GM23338 (cell line): Measurements from ENCODE around the gene CTBP2. TPM values are rescaled to one million over a fixed set of nuclear protein-coding genes. Genes with fewer than 3 reads are reported as not detected.
A peak's percentile ranks its signal among the peaks of the same experiment; 100 is the strongest.

Experiments used
- ATAC-seq: fragments of 200-7000 bp; cut with Tn5 transposase; 3 replicates; pipeline ENCODE4 v1.9.1; 2020
- DNase-seq: peaks from one replicate; pipeline ENCODE4 v3.0.0-alpha.2; 2015; ENCODE audit warnings: low spot score
- H2AFZ ChIP-seq: fragments of 200-600 bp; sonication (generic); 2 replicates; pipeline ENCODE4 v1.8.0; 2016; ENCODE audit warnings: antibody characterized with exemption, mild to moderate bottlenecking, moderate library complexity
- H3F3A ChIP-seq: fragments of 200-600 bp; sonication (generic); replicated peaks from 2 replicates; pipeline ENCODE4 v1.8.0; 2017; ENCODE audit warnings: antibody characterized with exemption, mixed run types, low read depth
- H3K27ac ChIP-seq: fragments of 200-600 bp; sonication (generic); 2 replicates; pipeline ENCODE4 v1.6.1; 2016; ENCODE audit warnings: low read depth
- H3K27me3 ChIP-seq: fragments of 200-600 bp; sonication (generic); 2 replicates; pipeline ENCODE4 v1.8.0; 2016; ENCODE audit warnings: mild to moderate bottlenecking, mixed run types, moderate library complexity; ENCODE audit not compliant: insufficient read depth
- H3K36me3 ChIP-seq: fragments of 200-600 bp; sonication (generic); 2 replicates; pipeline ENCODE4 v1.8.0; 2016; ENCODE audit warnings: mild to moderate bottlenecking; ENCODE audit not compliant: insufficient read depth
- H3K4me1 ChIP-seq: fragments of 200-600 bp; sonication (generic); 2 replicates; pipeline ENCODE4 v1.8.0; 2016; ENCODE audit warnings: mild to moderate bottlenecking, moderate library complexity; ENCODE audit not compliant: insufficient read depth
- H3K4me2 ChIP-seq: fragments of 200-600 bp; sonication (generic); 2 replicates; pipeline ENCODE4 v1.7.1; 2017; ENCODE audit warnings: mixed run types
- H3K4me3 ChIP-seq: fragments of 200-600 bp; sonication (generic); 2 replicates; pipeline ENCODE4 v1.6.1; 2016; ENCODE audit warnings: mixed run types
- H3K79me2 ChIP-seq: fragments of 200-600 bp; sonication (generic); replicated peaks from 2 replicates; pipeline ENCODE4 v1.8.0; 2017; ENCODE audit warnings: mild to moderate bottlenecking; ENCODE audit not compliant: insufficient read depth
- H3K9me2 ChIP-seq: fragments of 200-600 bp; sonication (generic); 2 replicates; pipeline ENCODE4 v1.8.0; 2017; ENCODE audit not compliant: insufficient read depth
- H4K20me1 ChIP-seq: fragments of 200-600 bp; sonication (generic); replicated peaks from 2 replicates; pipeline ENCODE4 v1.8.0; 2017; ENCODE audit warnings: mild to moderate bottlenecking; ENCODE audit not compliant: insufficient read depth
- H3K27ac Mint-ChIP-seq: 2 replicates; pipeline ENCODE4 v1.8.0; 2020; ENCODE audit warnings: inconsistent platforms, mild to moderate bottlenecking, moderate library complexity, mixed read lengths
- H3K27me3 Mint-ChIP-seq: 3 replicates; pipeline ENCODE4 v1.8.0; 2022; ENCODE audit warnings: low read depth, mild to moderate bottlenecking, moderate library complexity, mixed read lengths, inconsistent platforms; ENCODE audit not compliant: insufficient read depth, poor library complexity
- H3K36me3 Mint-ChIP-seq: 3 replicates; pipeline ENCODE4 v1.8.0; 2021; ENCODE audit warnings: low read depth, mild to moderate bottlenecking, inconsistent platforms, moderate library complexity, mixed read lengths
- H3K4me1 Mint-ChIP-seq: 3 replicates; pipeline ENCODE4 v1.8.0; 2020; ENCODE audit warnings: mild to moderate bottlenecking, inconsistent platforms, mixed read lengths
- H3K4me3 Mint-ChIP-seq: 3 replicates; pipeline ENCODE4 v1.8.0; 2021; ENCODE audit warnings: moderate library complexity, mild to moderate bottlenecking, inconsistent platforms, mixed read lengths
- H3K9me3 Mint-ChIP-seq: 3 replicates; pipeline ENCODE4 v1.8.0; 2020; ENCODE audit warnings: moderate library complexity, mild to moderate bottlenecking, inconsistent platforms, mixed read lengths
- CREB1 ChIP-seq: fragments of 250-450 bp; sonication (Bioruptor Pico); IDR thresholded peaks from 2 replicates; pipeline ENCODE4 v1.5.0; 2020; ENCODE audit warnings: low read depth, mild to moderate bottlenecking, moderate library complexity
- ETS1 ChIP-seq: IDR thresholded peaks from 2 replicates; pipeline ENCODE4 v1.6.1; 2016; ENCODE audit warnings: antibody characterized with exemption
- EZH2phosphoT487 ChIP-seq: fragments of 200-600 bp; sonication (generic); IDR thresholded peaks from one replicate; pipeline ENCODE4 v1.8.1; 2018; ENCODE audit warnings: antibody characterized with exemption; ENCODE audit not compliant: unreplicated experiment
- JUNB ChIP-seq: IDR thresholded peaks from one replicate; pipeline ENCODE4 v1.6.1; 2016; ENCODE audit warnings: antibody characterized with exemption; ENCODE audit not compliant: unreplicated experiment
- NANOG ChIP-seq: IDR thresholded peaks from 2 replicates; pipeline ENCODE4 v1.6.1; 2016; ENCODE audit warnings: antibody characterized with exemption, borderline replicate concordance
- POLR2AphosphoS5 ChIP-seq: IDR thresholded peaks from 2 replicates; pipeline ENCODE4 v1.6.1; 2016; ENCODE audit warnings: antibody characterized with exemption, low read depth
- STAT1 ChIP-seq: IDR thresholded peaks from one replicate; pipeline ENCODE4 v1.6.1; 2016; ENCODE audit warnings: antibody characterized with exemption; ENCODE audit not compliant: unreplicated experiment
- ZNF114 ChIP-seq: fragments of 250-450 bp; sonication (Bioruptor Pico); IDR thresholded peaks from 2 replicates; pipeline ENCODE4 v1.5.0; 2020; ENCODE audit warnings: mild to moderate bottlenecking, moderate library complexity
- ZNF331 ChIP-seq: fragments of 250-450 bp; sonication (Bioruptor Pico); IDR thresholded peaks from 2 replicates; pipeline ENCODE4 v1.5.0; 2020; ENCODE audit warnings: low read depth, mild to moderate bottlenecking, moderate library complexity
- ZNF462 ChIP-seq: fragments of 250-450 bp; sonication (Bioruptor Pico); IDR thresholded peaks from 2 replicates; pipeline ENCODE4 v1.5.0; 2020; ENCODE audit warnings: mild to moderate bottlenecking, moderate library complexity
- polyA plus RNA-seq: library from polyadenylated mRNA; unstranded; fragments of >200 nt; fragmentation: Nextera tagmentation; extraction: Ambion mirVana; gene quantifications from 2 replicates; pipeline ENCODE4 v1.2.1, GENCODE V29; 2016
- total RNA-seq: library from RNA; depleted of rRNA; stranded (reverse); fragments of >200 nt; shearing (Covaris generic); gene quantifications from 2 replicates; pipeline ENCODE4 v1.2.3, GENCODE V29; 2014
- TF ChIP-seq, protein P1 (sequence below), 2 experiments: fragments of 200-600 bp in 1 of 2; sonication (generic) in 1 of 2; conservative IDR thresholded peaks; 2 replicates each; pipeline versions ENCODE4 v1.5.1 to v1.6.1; 2016 to 2017; ENCODE audit warnings: antibody characterized with exemption in 2 of 2, low read depth in 2 of 2, mild to moderate bottlenecking in 2 of 2, moderate library complexity in 1 of 2

The CTBP2 gene
- total and polyA plus RNA-seq, 2 experiments from 2014 or later: 133 to 265 TPM

DNA sequence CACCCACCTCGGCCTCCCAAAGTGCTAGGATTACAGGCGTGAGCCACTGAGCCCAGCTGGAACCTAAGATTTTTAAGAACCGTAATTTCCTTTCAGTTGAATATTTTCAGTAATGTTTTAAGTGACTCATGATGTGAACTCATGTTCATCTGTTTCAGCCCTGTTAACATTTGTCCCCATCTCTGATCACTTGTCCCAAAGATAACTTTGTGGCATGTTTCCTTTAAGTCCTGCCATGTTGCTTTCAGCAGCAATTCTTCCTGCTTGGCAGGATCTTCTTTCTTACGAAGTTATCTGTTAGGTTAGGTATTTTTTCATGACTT, 199.2 kb downstream of the CTBP2 start:
- Histone ChIP-seq H3K27ac (no peak overlapping the region), H3F3A (no peaks in the 10 kb centered on the region), H3K27me3 (no peaks in the 10 kb centered on the region), H3K79me2 (peaks cover 93% of the 10 kb centered on the region), H2AFZ (no peak overlapping the region), H3K36me3 (no peaks in the 10 kb centered on the region), H4K20me1 (peaks cover 48% of the 10 kb centered on the region), H3K9me2 (no peaks in the 10 kb centered on the region), H3K4me1 (peaks cover 6% of the 10 kb centered on the region; the same call in 1 of the 2 replicates), H3K4me3 (no peak overlapping the region), H3K4me2 (no peak overlapping the region)
- Mint-ChIP-seq H3K4me3 (no peak overlapping the region), H3K9me3 (no peaks in the 10 kb centered on the region), H3K27me3 (peaks cover 2% of the 10 kb centered on the region), H3K4me1 (peaks cover 20% of the 10 kb centered on the region), H3K27ac (no peak overlapping the region), H3K36me3 (no peaks in the 10 kb centered on the region)
- DNase-seq (no peak), ATAC-seq (no peak)
- TF ChIP-seq NANOG (no peak), EZH2phosphoT487 (no peak), STAT1 (no peak)
- TF ChIP-seq, protein P1, sequence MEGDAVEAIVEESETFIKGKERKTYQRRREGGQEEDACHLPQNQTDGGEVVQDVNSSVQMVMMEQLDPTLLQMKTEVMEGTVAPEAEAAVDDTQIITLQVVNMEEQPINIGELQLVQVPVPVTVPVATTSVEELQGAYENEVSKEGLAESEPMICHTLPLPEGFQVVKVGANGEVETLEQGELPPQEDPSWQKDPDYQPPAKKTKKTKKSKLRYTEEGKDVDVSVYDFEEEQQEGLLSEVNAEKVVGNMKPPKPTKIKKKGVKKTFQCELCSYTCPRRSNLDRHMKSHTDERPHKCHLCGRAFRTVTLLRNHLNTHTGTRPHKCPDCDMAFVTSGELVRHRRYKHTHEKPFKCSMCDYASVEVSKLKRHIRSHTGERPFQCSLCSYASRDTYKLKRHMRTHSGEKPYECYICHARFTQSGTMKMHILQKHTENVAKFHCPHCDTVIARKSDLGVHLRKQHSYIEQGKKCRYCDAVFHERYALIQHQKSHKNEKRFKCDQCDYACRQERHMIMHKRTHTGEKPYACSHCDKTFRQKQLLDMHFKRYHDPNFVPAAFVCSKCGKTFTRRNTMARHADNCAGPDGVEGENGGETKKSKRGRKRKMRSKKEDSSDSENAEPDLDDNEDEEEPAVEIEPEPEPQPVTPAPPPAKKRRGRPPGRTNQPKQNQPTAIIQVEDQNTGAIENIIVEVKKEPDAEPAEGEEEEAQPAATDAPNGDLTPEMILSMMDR (conservative IDR thresholded peaks at IDR 0.05; ENCODE audit: low read depth in 2 of 2): no peak

GRCh38 chr10:124959564-124959963, 200.8 kb downstream of the CTBP2 start:
- no peak overlapping the region for H3K27ac ChIP-seq
- H3K4me1 ChIP-seq: peaks cover 6% of the 10 kb centered on the region; the same call in 1 of the 2 replicates
- Mint-ChIP-seq H3K27ac (no peak overlapping the region), H3K27me3 (peaks cover 2% of the 10 kb centered on the region), H3K36me3 (no peaks in the 10 kb centered on the region), H3K4me3 (no peak overlapping the region), H3K4me1 (peaks cover 25% of the 10 kb centered on the region), H3K9me3 (no peaks in the 10 kb centered on the region)
- no peaks in the 10 kb centered on the region for H3K9me2 ChIP-seq
- no peak overlapping the region for H2AFZ ChIP-seq
- no peaks in the 10 kb centered on the region for H3K36me3 ChIP-seq
- H3K4me3 ChIP-seq: no peak overlapping the region
- DNase-seq (peak; percentile 27), ATAC-seq (peak; percentile 73)
- H3F3A ChIP-seq: no peaks in the 10 kb centered on the region
- peaks cover 93% of the 10 kb centered on the region for H3K79me2 ChIP-seq
- peaks cover 47% of the 10 kb centered on the region for H4K20me1 ChIP-seq
- H3K4me2 ChIP-seq: no peak overlapping the region
- H3K27me3 ChIP-seq: no peaks in the 10 kb centered on the region
- no peak for TF ChIP-seq ZNF331
- no peak for TF ChIP-seq ZNF114 (CRISPR knock-in tag)
- no peak for TF ChIP-seq ETS1
- TF ChIP-seq, protein P1 (conservative IDR thresholded peaks at IDR 0.05; ENCODE audit: low read depth in 2 of 2): no peak
- TF ChIP-seq ZNF462 (CRISPR knock-in tag): no peak
- TF ChIP-seq EZH2phosphoT487: no peak
- TF ChIP-seq JUNB: no peak
- no peak for TF ChIP-seq CREB1
- no peak for TF ChIP-seq POLR2AphosphoS5
